T-helper 17 cell (primary cell): ENCODE results near the gene BCAP29. TPM values are rescaled to one million over a fixed set of nuclear protein-coding genes. Genes with fewer than 3 reads are reported as not detected.
"Not testable (repeated sequence)": the region's sequence is repeated elsewhere in the genome, so short reads cannot be mapped to it uniquely, and the experiment has no call there.

ENCODE experiments used
- ATAC-seq: fragments of 150-1000 bp; cut with Tn5 transposase; 2 replicates; pipeline ENCODE4 v1.10.0; 2021; ENCODE audit warnings: mild to moderate bottlenecking, moderate library complexity
- DNase-seq, 3 donors: peaks; one replicate each; pipeline versions ENCODE4 v3.0.0 to v3.0.0-alpha.2; 2020 to 2021
- H3K9me3 ChIP-seq: one replicate; pipeline ENCODE4 v1.7.0; 2013; ENCODE audit warnings: low read length, mild to moderate bottlenecking; ENCODE audit not compliant: control insufficient read depth, poor library complexity, severe bottlenecking
- H3K27ac Mint-ChIP-seq: one replicate; pipeline ENCODE4 v1.8.0; 2022; ENCODE audit warnings: mild to moderate bottlenecking, moderate library complexity, mixed read lengths
- H3K27me3 Mint-ChIP-seq: one replicate; pipeline ENCODE4 v1.8.0; 2022; ENCODE audit warnings: mixed read lengths
- H3K36me3 Mint-ChIP-seq: one replicate; pipeline ENCODE4 v1.8.0; 2022; ENCODE audit warnings: low read depth, mixed read lengths
- H3K4me1 Mint-ChIP-seq: one replicate; pipeline ENCODE4 v1.8.0; 2022; ENCODE audit warnings: mild to moderate bottlenecking, mixed read lengths
- H3K4me3 Mint-ChIP-seq: one replicate; pipeline ENCODE4 v1.8.0; 2022; ENCODE audit warnings: mild to moderate bottlenecking, moderate library complexity, mixed read lengths
- total RNA-seq, 4 donors: library from RNA in 2 of 4; stranded (reverse) in 2 of 4; gene quantifications; one replicate each; pipeline ENCODE4 v1.2.3 and lab custom pipeline; 2022 to 2026

Gene BCAP29
- total RNA-seq, 2 donors from 2014 or later = 13.6 to 16.5 TPM

- no peak for DNase-seq
- ATAC-seq = no peak
- H3K9me3 ChIP-seq = no peaks in the 10 kb centered on the region
- Mint-ChIP-seq H3K27me3 (no peaks in the 10 kb centered on the region), H3K36me3 (peaks cover 3% of the 10 kb centered on the region), H3K27ac (no peak overlapping the region), H3K4me1 (no peaks in the 10 kb centered on the region), H3K4me3 (no peak overlapping the region)
Observed at GRCh38 chr7:107614425-107614824, 34.4 kb downstream of the BCAP29 start.

GRCh38 chr7:107615910-107616680, 36.0 kb downstream of the BCAP29 start:
- H3K4me1 Mint-ChIP-seq = no peaks in the 10 kb centered on the region
- no peaks in the 10 kb centered on the region for H3K27me3 Mint-ChIP-seq
- peaks cover 3% of the 10 kb centered on the region for H3K36me3 Mint-ChIP-seq
- H3K27ac Mint-ChIP-seq = peak overlapping the region; percentile 37
- no peak for ATAC-seq
- DNase-seq = no peak
- no peaks in the 10 kb centered on the region for H3K9me3 ChIP-seq
- no peak overlapping the region for H3K4me3 Mint-ChIP-seq

GRCh38 chr7:107622429-107622828, 42.4 kb downstream of the BCAP29 start:
- no peak overlapping the region for H3K27ac Mint-ChIP-seq
- no peak overlapping the region for H3K4me3 Mint-ChIP-seq
- H3K36me3 Mint-ChIP-seq = no peaks in the 10 kb centered on the region
- H3K4me1 Mint-ChIP-seq = peaks cover 3% of the 10 kb centered on the region
- DNase-seq (no peak), ATAC-seq (no peak)
- no peaks in the 10 kb centered on the region for H3K9me3 ChIP-seq
- no peaks in the 10 kb centered on the region for H3K27me3 Mint-ChIP-seq

- H3K9me3 ChIP-seq = no peaks in the 10 kb centered on the region
- Mint-ChIP-seq H3K27ac (no peak overlapping the region), H3K36me3 (no peaks in the 10 kb centered on the region), H3K4me3 (no peak overlapping the region), H3K4me1 (peaks cover 3% of the 10 kb centered on the region), H3K27me3 (no peaks in the 10 kb centered on the region)
- ATAC-seq = no peak
- DNase-seq = no peak
Observed at GRCh38 chr7:107622894-107623293, 42.8 kb downstream of the BCAP29 start.

GRCh38 chr7:107627002-107627401, 47.0 kb downstream of the BCAP29 start:
- H3K4me3 Mint-ChIP-seq = no peak overlapping the region
- H3K27me3 Mint-ChIP-seq = no peaks in the 10 kb centered on the region
- H3K4me1 Mint-ChIP-seq = peaks cover 3% of the 10 kb centered on the region
- peaks cover 2% of the 10 kb centered on the region for H3K36me3 Mint-ChIP-seq
- ATAC-seq (no peak), DNase-seq (no peak)
- no peak overlapping the region for H3K27ac Mint-ChIP-seq
- no peaks in the 10 kb centered on the region for H3K9me3 ChIP-seq

- no peak overlapping the region for H3K27ac Mint-ChIP-seq
- H3K4me1 Mint-ChIP-seq = peaks cover 3% of the 10 kb centered on the region
- H3K36me3 Mint-ChIP-seq = peaks cover 2% of the 10 kb centered on the region
- ATAC-seq = no peak
- no peak for DNase-seq
- no peaks in the 10 kb centered on the region for H3K9me3 ChIP-seq
- peak overlapping the region; percentile 5 for H3K4me3 Mint-ChIP-seq
- no peaks in the 10 kb centered on the region for H3K27me3 Mint-ChIP-seq
Observed at GRCh38 chr7:107628461-107629064, 48.5 kb downstream of the BCAP29 start.

GRCh38 chr7:107630342-107630741, 50.3 kb downstream of the BCAP29 start:
- DNase-seq (no peak), ATAC-seq (no peak)
- H3K27me3 Mint-ChIP-seq = no peaks in the 10 kb centered on the region
- no peaks in the 10 kb centered on the region for H3K9me3 ChIP-seq
- H3K36me3 Mint-ChIP-seq = peaks cover 2% of the 10 kb centered on the region
- H3K4me1 Mint-ChIP-seq = peaks cover under 1% of the 10 kb centered on the region
- no peak overlapping the region for H3K27ac Mint-ChIP-seq
- peak overlapping the region; percentile 49 for H3K4me3 Mint-ChIP-seq

- Mint-ChIP-seq H3K27me3 (no peaks in the 10 kb centered on the region), H3K4me3 (no peak overlapping the region), H3K36me3 (peaks cover 2% of the 10 kb centered on the region), H3K27ac (no peak overlapping the region), H3K4me1 (no peaks in the 10 kb centered on the region)
- DNase-seq (no peak), ATAC-seq (no peak)
- no peaks in the 10 kb centered on the region for H3K9me3 ChIP-seq
Observed at GRCh38 chr7:107631588-107632491, 51.8 kb downstream of the BCAP29 start.

- ATAC-seq (no peak), DNase-seq (no peak)
- Mint-ChIP-seq H3K4me1 (no peaks in the 10 kb centered on the region), H3K36me3 (peaks cover 2% of the 10 kb centered on the region), H3K27ac (no peak overlapping the region), H3K4me3 (no peak overlapping the region), H3K27me3 (no peaks in the 10 kb centered on the region)
- no peaks in the 10 kb centered on the region for H3K9me3 ChIP-seq
Observed at GRCh38 chr7:107632492-107632865, 52.4 kb downstream of the BCAP29 start.

- peak; percentile 18 for ATAC-seq
- no peak overlapping the region for H3K27ac Mint-ChIP-seq
Observed at GRCh38 chr7:107638594-107638993, 58.5 kb downstream of the BCAP29 start.

GRCh38 chr7:107639070-107639469, 59.0 kb downstream of the BCAP29 start:
- H3K4me1 Mint-ChIP-seq, H3K4me3 Mint-ChIP-seq, H3K27me3 Mint-ChIP-seq, H3K27ac Mint-ChIP-seq, DNase-seq, H3K9me3 ChIP-seq, ATAC-seq, H3K36me3 Mint-ChIP-seq: not testable (repeated sequence)

More at GRCh38 chr7:107638594-107638993, 58.5 kb downstream of the BCAP29 start:
- Mint-ChIP-seq H3K27me3 (peaks cover 5% of the 10 kb centered on the region), H3K4me3 (no peak overlapping the region), H3K36me3 (no peaks in the 10 kb centered on the region), H3K4me1 (peaks cover 3% of the 10 kb centered on the region)
- no peak for DNase-seq
- H3K9me3 ChIP-seq = no peaks in the 10 kb centered on the region

- Mint-ChIP-seq H3K4me3 (no peak overlapping the region), H3K36me3 (no peaks in the 10 kb centered on the region), H3K27me3 (peaks cover 5% of the 10 kb centered on the region), H3K27ac (no peak overlapping the region), H3K4me1 (peaks cover 5% of the 10 kb centered on the region)
- DNase-seq (no peak), ATAC-seq (no peak)
- H3K9me3 ChIP-seq = no peaks in the 10 kb centered on the region
Observed at GRCh38 chr7:107641676-107642075, 61.6 kb downstream of the BCAP29 start.

- Mint-ChIP-seq H3K4me3 (no peak overlapping the region), H3K36me3 (no peaks in the 10 kb centered on the region), H3K27ac (no peak overlapping the region), H3K4me1 (peaks cover 5% of the 10 kb centered on the region), H3K27me3 (peaks cover 5% of the 10 kb centered on the region)
- DNase-seq (no peak), ATAC-seq (no peak)
- no peaks in the 10 kb centered on the region for H3K9me3 ChIP-seq
Observed at GRCh38 chr7:107642501-107642900, 62.5 kb downstream of the BCAP29 start.
